Activated B cell treated with CpG ODN at 0.5 μM for 24 hours (primary cell): ENCODE data around the gene CAMK2D. TPM values are rescaled to one million over a fixed set of nuclear protein-coding genes. Genes with fewer than 3 reads are reported as not detected.

Experiments used
- ATAC-seq: fragments of 200-7000 bp; cut with Tn5 transposase; one replicate; pipeline ENCODE4 v1.10.0; 2021; ENCODE audit warnings: low read depth, mild to moderate bottlenecking, moderate library complexity
- CTCF ChIA-PET: fragments of 350-600 bp; sonication (Branson Sonifier 250); formaldehyde crosslinking; loops from one replicate; lab custom pipeline; 2021; ENCODE audit warnings: antibody characterized with exemption; lab: Charles Lee
- POLR2A ChIA-PET: fragments of 350-600 bp; sonication (Branson Sonifier 250); formaldehyde crosslinking; loops from one replicate; lab custom pipeline; 2021; ENCODE audit warnings: antibody characterized with exemption; lab: Charles Lee
- DNase-seq: peaks from one replicate; pipeline ENCODE4 v3.0.0; 2022
- H3K27ac Mint-ChIP-seq: one replicate; pipeline ENCODE4 v1.8.0; 2020; ENCODE audit warnings: mixed read lengths
- H3K27me3 Mint-ChIP-seq: one replicate; pipeline ENCODE4 v1.8.0; 2021; ENCODE audit warnings: mixed read lengths
- H3K36me3 Mint-ChIP-seq: one replicate; pipeline ENCODE4 v1.8.0; 2021; ENCODE audit warnings: low read depth, mixed read lengths
- H3K4me1 Mint-ChIP-seq: one replicate; pipeline ENCODE4 v1.8.0; 2021; ENCODE audit warnings: mixed read lengths
- H3K4me3 Mint-ChIP-seq: one replicate; pipeline ENCODE4 v1.8.0; 2020; ENCODE audit warnings: mild to moderate bottlenecking, mixed read lengths
- H3K9me3 Mint-ChIP-seq: one replicate; pipeline ENCODE4 v1.8.0; 2020; ENCODE audit warnings: mixed read lengths
- intact Hi-C: fragments of 100-400 bp; cut with micrococcal nuclease; formaldehyde crosslinking; loops from one replicate; pipeline ENCODE4 v1.15.1; 2024
- total RNA-seq: library from RNA; stranded (reverse); gene quantifications from 2 replicates; pipeline ENCODE4 v1.2.3, GENCODE V29; 2022
- TF ChIP-seq, protein P1 (sequence below): fragments of 200-600 bp; IDR thresholded peaks from one replicate; pipeline ENCODE4 v1.8.0; 2022; ENCODE audit warnings: antibody characterized with exemption, mild to moderate bottlenecking

Gene CAMK2D
- total RNA-seq, 1 donor from 2014 or later = 72.9 TPM

- no peak overlapping the region for H3K27ac Mint-ChIP-seq
- TF ChIP-seq, protein P1, sequence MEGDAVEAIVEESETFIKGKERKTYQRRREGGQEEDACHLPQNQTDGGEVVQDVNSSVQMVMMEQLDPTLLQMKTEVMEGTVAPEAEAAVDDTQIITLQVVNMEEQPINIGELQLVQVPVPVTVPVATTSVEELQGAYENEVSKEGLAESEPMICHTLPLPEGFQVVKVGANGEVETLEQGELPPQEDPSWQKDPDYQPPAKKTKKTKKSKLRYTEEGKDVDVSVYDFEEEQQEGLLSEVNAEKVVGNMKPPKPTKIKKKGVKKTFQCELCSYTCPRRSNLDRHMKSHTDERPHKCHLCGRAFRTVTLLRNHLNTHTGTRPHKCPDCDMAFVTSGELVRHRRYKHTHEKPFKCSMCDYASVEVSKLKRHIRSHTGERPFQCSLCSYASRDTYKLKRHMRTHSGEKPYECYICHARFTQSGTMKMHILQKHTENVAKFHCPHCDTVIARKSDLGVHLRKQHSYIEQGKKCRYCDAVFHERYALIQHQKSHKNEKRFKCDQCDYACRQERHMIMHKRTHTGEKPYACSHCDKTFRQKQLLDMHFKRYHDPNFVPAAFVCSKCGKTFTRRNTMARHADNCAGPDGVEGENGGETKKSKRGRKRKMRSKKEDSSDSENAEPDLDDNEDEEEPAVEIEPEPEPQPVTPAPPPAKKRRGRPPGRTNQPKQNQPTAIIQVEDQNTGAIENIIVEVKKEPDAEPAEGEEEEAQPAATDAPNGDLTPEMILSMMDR = no peak
- H3K36me3 Mint-ChIP-seq = peaks cover 22% of the 10 kb centered on the region
- intact Hi-C loops = no loop called here
- ChIA-PET POLR2A (no interaction called here), CTCF (interaction anchor here (0.8 to 1.9 kb wide), 3 partner anchors 29 to 61 kb away, joined by 3 to 7 read pairs (median 3); no protein-coding TSS in a partner anchor)
- no peak for DNase-seq
- H3K4me3 Mint-ChIP-seq = no peak overlapping the region
- ATAC-seq = no peak
- H3K27me3 Mint-ChIP-seq = no peaks in the 10 kb centered on the region
- H3K4me1 Mint-ChIP-seq = peaks cover 79% of the 10 kb centered on the region
- peaks cover 5% of the 10 kb centered on the region for H3K9me3 Mint-ChIP-seq
Observed at GRCh38 chr4:113576947-113577678, 184.4 kb downstream of the CAMK2D start.

- Mint-ChIP-seq H3K27ac (peak overlapping the region; percentile 59), H3K4me1 (peaks cover 90% of the 10 kb centered on the region), H3K36me3 (peaks cover 17% of the 10 kb centered on the region), H3K4me3 (no peak overlapping the region), H3K27me3 (no peaks in the 10 kb centered on the region), H3K9me3 (peaks cover 5% of the 10 kb centered on the region)
- POLR2A ChIA-PET = interaction anchor here (0.6 to 2.1 kb wide), 5 partner anchors 9 to 53 kb away, joined by 3 to 7 read pairs (median 5); no protein-coding TSS in a partner anchor
- intact Hi-C loops = loop anchor here (1.0 kb wide), 1 partner anchor 19 kb away; no protein-coding TSS in a partner anchor
- DNase-seq = no peak
- CTCF ChIA-PET = interaction anchor here (2.6 kb wide), 1 partner anchor 10 kb away, joined by 9 read pairs; no protein-coding TSS in a partner anchor
- ATAC-seq = no peak
- TF ChIP-seq, protein P1 = no peak
Observed at GRCh38 chr4:113575401-113575800, 186.1 kb downstream of the CAMK2D start.

- Mint-ChIP-seq H3K27me3 (no peaks in the 10 kb centered on the region), H3K27ac (peak overlapping the region; percentile 51), H3K4me3 (no peak overlapping the region), H3K9me3 (peaks cover 5% of the 10 kb centered on the region), H3K36me3 (peaks cover 17% of the 10 kb centered on the region), H3K4me1 (peaks cover 90% of the 10 kb centered on the region)
- TF ChIP-seq, protein P1 = no peak
- ATAC-seq = peak; percentile 47
- no peak for DNase-seq
- CTCF ChIA-PET = interaction anchor here (2.6 kb wide), 1 partner anchor 9 kb away, joined by 9 read pairs; no protein-coding TSS in a partner anchor
- intact Hi-C loops = loop anchor here (1.0 kb wide), 3 partner anchors 9 to 20 kb away; no protein-coding TSS in a partner anchor
- POLR2A ChIA-PET = interaction anchor here (0.6 to 2.4 kb wide), 5 partner anchors 8 to 14 kb away, joined by 3 to 13 read pairs (median 5); no protein-coding TSS in a partner anchor
Observed at GRCh38 chr4:113574636-113575103, 186.9 kb downstream of the CAMK2D start.

- ATAC-seq = no peak
- intact Hi-C loops = no loop called here
- Mint-ChIP-seq H3K27me3 (no peaks in the 10 kb centered on the region), H3K9me3 (peaks cover 5% of the 10 kb centered on the region), H3K4me1 (peaks cover 89% of the 10 kb centered on the region), H3K27ac (peak overlapping the region; percentile 9), H3K36me3 (peaks cover 12% of the 10 kb centered on the region), H3K4me3 (no peak overlapping the region)
- ChIA-PET CTCF (interaction anchor here (1.3 kb wide), 1 partner anchor 25 kb away, joined by 3 read pairs; no protein-coding TSS in a partner anchor), POLR2A (interaction anchor here (1.1 to 2.4 kb wide), 2 partner anchors 8 to 12 kb away, joined by 3 to 13 read pairs; no protein-coding TSS in a partner anchor)
- TF ChIP-seq, protein P1 = no peak
- no peak for DNase-seq
Observed at GRCh38 chr4:113572620-113573019, 188.9 kb downstream of the CAMK2D start.
